NCI-H2196 (cell line): Measurements from ENCODE around the gene MYBPH.

Source experiments
- DNase-seq: peaks from one replicate; lab custom pipeline; 2025; ENCODE audit not compliant: unreplicated experiment; lab: John Stamatoyannopoulos, UW

Gene MYBPH

GRCh38 chr1:203201516-203202205 lies 26.0 kb upstream of the MYBPH start:
- DNase-seq, result no peak

DNA sequence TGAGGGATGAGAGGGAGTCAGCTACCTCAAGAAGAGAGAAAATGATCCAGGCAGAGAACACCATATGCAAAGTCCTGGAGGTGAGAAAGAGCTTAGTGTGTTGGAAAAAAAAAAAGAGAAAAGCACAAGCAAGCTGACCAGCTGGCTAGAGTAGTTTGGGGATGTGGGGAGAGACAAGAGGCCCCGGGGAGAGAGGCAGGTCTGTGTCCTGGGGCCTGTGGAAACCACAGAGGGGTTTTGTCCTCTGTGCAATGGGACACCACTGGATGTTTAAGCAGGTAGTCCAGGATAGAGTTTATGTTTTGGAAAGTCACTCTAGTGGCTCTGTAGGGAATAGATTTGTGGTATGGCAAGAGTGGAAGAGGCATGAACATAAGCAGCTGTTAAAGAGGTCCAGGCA lies 25.3 kb upstream of the MYBPH start:
- no peak for DNase-seq

GRCh38 chr1:203199816-203200571 lies 24.4 kb upstream of the MYBPH start:
- DNase-seq, result no peak

DNA sequence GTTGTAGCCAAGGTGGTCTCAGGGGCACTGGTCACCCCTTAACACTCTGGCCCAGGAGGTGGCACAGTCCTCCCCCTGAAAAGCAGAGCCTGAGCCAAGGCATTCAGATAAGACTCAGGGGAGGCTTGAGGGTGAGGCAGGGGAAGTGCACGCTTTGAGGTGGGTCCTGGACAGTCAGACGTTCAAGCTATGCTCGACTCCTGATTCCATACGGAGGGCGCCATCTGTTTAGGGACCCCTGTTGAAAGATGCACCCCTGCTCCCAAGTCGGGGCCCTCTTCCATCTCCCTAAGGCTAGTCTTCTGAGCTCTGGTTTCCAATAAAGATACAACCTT lies 23.8 kb upstream of the MYBPH start:
- no peak for DNase-seq

- no peak for DNase-seq
Measured at GRCh38 chr1:203199002-203199401, 23.4 kb upstream of the MYBPH start.

GRCh38 chr1:203197625-203198024 lies 22.0 kb upstream of the MYBPH start:
- DNase-seq, result no peak

DNA sequence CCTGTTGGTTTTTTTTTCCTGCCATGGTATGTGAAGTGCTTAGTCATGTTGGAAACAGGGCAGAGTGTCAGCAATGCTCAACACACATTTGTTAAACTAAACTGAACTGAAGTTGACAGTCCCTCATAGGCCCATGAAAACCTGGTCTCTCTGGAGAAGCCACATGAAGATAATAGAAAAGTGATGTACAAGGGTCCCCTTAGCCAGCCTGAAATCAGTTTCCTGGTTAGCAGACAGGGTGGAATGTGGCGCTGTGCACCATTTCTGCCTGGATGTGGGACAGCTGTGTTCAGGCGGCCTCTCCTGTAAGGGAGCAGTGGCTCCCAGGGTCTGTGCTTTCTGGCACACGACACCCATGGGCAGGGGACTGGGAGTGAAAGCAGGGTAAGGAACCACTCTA lies 20.7 kb upstream of the MYBPH start:
- no peak for DNase-seq

- no peak for DNase-seq
Measured at GRCh38 chr1:203190949-203191348, 15.3 kb upstream of the MYBPH start.

DNA sequence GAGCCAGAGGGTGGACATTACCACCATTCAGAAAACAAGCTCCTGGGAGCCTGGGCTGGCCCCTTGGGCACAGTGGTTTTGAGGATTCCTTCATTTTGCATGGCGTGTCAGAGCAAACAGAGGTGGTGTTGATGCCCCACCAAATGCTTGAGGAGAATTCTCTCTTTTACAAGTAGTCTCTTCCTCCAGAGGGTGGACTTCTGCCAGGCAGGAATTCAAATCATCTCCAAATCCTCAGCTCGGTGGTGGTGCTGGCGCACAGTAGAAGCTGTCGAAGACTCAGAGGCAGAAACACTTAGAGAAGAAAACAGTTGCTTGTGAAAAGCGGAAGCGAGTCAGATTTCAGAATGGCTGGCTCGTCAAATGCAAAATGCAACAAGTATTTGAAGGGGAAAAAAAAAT lies 14.3 kb upstream of the MYBPH start:
- no peak for DNase-seq

GRCh38 chr1:203188686-203189232 lies 13.1 kb upstream of the MYBPH start:
- DNase-seq, result no peak

DNA sequence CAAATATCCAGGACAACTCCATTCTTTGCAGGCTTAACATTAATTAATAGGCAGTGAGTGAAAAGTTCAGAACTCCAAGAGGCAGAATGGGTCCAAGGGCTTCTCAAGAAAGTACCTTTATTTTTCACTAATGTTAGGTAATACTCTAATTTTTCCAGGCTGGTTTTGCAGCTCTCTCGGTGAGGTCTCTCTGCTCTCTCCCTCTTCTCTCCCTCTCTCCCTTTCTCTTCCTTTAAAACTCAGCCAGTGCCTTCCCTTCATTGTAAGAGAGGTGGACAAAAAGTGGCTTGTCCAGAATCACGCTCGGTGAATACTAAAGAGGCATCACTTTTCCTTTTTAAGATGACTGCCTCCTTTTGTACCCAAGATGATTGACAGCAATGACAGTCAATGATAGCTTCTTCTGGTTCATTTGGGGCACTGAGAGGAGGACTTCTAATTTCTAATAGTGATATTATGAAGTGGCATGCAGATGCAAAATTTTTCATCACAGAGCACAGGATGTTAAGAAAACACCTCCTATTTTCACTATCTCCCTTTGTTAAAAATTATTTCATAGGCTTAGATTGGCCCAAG lies 12.2 kb upstream of the MYBPH start:
- DNase-seq, result no peak

- DNase-seq, result no peak
Measured at GRCh38 chr1:203187304-203187685, 11.7 kb upstream of the MYBPH start.

- no peak for DNase-seq
Measured at GRCh38 chr1:203186446-203187303, 11.0 kb upstream of the MYBPH start, which contains the start of gene CHI3L1. TSS of gene CHI3L1 (minus strand) at chr1:203186704. CDS start at chr1:203186623, 81 bp downstream.

DNA sequence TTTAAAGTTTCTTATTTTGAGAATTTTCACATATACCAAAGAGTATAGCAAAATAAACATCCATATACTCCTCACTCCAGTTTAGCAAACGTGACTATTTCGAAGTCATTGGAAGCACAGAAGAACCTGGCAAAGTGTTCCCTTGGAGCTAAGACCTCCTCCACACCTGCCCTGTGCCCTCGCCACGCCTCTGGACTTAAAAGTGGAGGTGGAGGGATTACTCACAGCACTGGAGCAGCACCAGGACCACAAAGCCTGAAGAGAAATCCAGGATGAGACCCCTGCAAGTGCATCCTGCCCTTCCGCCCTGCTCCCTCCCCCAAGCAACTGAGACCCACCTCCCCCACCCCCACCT lies 10.4 kb upstream of the MYBPH start:
- no peak for DNase-seq

DNA sequence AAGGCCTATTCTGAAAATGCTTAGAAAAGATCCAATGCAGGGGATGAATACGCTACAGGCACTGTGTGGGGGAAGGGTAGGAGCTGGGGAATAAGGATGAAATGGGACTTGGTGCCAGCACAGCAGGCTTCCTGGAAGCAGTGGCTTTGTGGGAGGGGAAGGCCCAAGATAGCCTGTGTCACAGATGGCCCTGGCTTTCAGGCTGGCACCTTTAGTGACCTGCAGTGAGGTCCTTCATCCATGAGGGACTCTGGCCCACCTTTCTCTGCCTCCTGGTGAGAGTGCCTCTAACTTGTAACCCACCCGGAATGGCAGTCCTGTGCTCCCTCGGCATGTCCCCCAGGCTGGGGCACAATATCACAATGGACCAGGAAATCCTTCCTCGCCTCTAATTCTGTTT lies 10.0 kb upstream of the MYBPH start:
- no peak for DNase-seq

- no peak for DNase-seq
Measured at GRCh38 chr1:203185061-203185461, 9.4 kb upstream of the MYBPH start.

DNA sequence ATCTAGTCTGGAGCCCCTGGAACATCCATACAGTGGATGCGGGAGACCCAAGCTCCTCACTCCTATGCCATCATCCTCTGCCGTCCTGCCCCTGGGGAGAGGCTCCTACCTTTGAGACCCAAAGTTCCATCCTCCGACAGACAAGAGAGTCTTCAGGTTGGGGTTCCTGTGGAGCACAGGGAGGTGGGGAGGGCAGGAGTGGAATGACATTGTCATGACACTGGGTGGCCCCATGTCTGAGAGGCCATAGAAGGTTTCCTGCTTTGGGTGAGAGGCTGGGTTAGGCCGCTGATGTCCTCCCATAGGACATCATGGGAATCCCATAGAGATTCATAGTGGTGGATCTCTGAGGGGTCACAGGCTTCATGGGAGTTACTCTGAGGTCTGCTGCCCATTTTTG lies 8.8 kb upstream of the MYBPH start:
- DNase-seq, result no peak

DNA sequence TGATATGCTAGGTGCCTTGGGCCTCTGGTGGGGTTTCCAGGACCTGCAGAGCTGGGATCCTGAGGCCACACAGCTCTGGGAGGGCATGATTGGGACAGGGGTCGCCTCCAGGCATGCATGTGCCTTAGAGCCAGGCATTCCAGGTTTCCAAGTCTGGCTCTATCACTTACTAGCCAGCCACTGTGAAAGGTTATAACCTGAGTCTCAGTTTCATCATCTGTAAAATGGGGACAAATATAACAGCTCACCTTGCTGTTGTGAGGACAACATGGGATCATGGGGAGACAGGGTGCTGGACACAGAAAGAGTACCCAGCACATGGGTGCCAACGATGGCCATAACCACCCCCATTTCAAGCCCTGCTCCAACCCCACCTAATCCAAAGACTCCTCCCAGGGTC lies 8.2 kb upstream of the MYBPH start:
- no peak for DNase-seq

DNA sequence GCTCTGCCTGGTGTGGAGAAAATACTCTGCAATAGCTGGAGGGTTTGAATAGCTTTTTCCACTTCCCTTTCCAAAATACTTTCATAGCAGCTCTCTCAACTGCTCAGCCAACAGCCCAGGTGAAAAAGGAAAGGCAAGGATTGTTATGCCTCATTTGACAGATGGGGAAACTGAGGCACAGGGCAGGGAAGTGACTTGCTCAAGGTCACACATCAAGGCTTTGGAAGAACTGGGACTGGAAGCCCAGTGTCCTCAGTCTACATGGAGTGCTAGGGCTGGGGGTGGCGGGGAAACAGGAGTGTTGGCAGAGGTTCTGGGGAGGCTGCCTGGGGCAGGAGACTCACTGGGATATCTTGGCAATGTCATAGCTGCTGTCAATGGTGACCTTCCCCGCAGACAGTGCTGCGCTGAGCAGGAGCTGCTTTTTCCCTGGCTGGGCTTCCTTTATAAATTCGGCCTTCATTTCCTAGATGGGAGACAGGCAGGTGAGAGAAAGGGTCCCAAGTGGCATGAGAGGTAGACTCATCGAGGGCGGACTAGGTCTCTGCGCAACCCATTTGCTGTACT lies 6.8 kb upstream of the MYBPH start:
- DNase-seq, result no peak

DNA sequence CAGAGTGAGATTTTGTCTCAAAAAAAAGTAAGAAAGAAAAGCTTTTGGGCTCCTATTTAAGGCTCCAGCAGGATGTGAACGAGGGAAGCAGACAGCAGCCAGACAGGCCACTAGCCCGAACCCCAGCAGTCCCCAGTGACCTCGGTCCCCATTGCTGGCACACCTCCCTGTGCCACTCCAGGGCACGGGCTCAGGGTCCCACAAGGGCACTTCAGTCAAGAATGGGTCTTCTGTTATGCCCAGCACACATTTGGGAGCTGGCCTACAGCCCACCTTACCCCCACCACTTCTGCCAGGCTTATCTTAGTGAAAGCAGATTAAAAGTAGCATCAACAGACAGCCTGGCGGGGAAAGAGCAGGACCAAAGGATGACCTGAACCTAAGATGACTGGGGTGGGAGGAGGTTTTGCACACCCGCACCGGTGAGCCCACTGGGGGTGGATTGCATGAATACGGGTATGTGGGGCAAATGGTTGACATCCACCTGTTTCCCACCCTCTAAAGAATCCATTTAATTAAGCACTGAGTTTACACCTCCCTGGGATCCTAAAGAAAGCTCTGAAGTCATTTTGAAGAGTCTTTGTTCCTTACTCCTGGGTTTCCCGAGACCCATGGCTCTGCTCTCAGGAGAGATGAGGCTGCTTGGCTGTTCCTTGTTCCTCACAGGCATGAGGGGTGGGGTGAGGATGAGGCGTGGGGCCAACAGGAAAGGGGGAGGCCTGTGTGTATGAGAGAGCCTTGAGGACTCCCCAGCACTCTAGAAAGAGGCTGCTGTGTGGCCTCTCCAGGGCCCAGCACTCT lies 6.2 kb upstream of the MYBPH start:
- DNase-seq, result no peak
